Kidney (tissue), 14 donors: ENCODE measurements around the gene RP9. TPM values are rescaled to one million over a fixed set of nuclear protein-coding genes. Genes with fewer than 3 reads are reported as not detected.

Experiments used
- DNase-seq, 5 donors: peaks; one replicate each; pipeline ENCODE4 v3.0.0-alpha.2; 2013 to 2020
- FAIRE-seq: peaks from 2 replicates; lab custom pipeline; 2012; peaks lifted over from hg19 to GRCh38; lab: Jason Lieb, UNC
- H3K27ac ChIP-seq, 2 donors: one replicate each; pipeline ENCODE4 v1.7.0; 2013; ENCODE audit warnings: low read depth in 2 of 2, low read length in 2 of 2, inconsistent platforms in 1 of 2
- H3K27me3 ChIP-seq: one replicate; pipeline ENCODE4 v1.7.1; 2013; ENCODE audit warnings: low read length, inconsistent platforms; ENCODE audit not compliant: control insufficient read depth, insufficient read depth
- H3K36me3 ChIP-seq, 3 donors: one replicate each; pipeline versions ENCODE4 v1.7.0 to v1.7.1; 2013; ENCODE audit warnings: low read length in 3 of 3, control low read depth in 1 of 3, inconsistent platforms in 1 of 3; ENCODE audit not compliant: insufficient read depth in 3 of 3, control insufficient read depth in 2 of 3
- H3K4me1 ChIP-seq, 3 donors: one replicate each; pipeline versions ENCODE4 v1.7.0 to v1.7.1; 2013; ENCODE audit warnings: low read length in 3 of 3, inconsistent platforms in 1 of 3, low read depth in 1 of 3; ENCODE audit not compliant: control insufficient read depth in 2 of 3, insufficient read depth in 2 of 3
- H3K4me3 ChIP-seq, 3 donors: one replicate each; pipeline versions ENCODE4 v1.7.0 to v1.8.1; 2013; ENCODE audit warnings: low read length in 3 of 3, control low read depth in 1 of 3, inconsistent platforms in 1 of 3
- H3K9ac ChIP-seq, 3 donors: one replicate each; pipeline versions ENCODE4 v1.7.0 to v1.7.1; 2013; ENCODE audit warnings: low read length in 3 of 3, control low read depth in 1 of 3, inconsistent platforms in 1 of 3
- H3K9me3 ChIP-seq, 3 donors: one replicate each; pipeline versions ENCODE4 v1.7.0 to v1.7.1; 2013; ENCODE audit warnings: low read length in 3 of 3, control low read depth in 1 of 3, inconsistent platforms in 1 of 3; ENCODE audit not compliant: control insufficient read depth in 2 of 3, insufficient read depth in 1 of 3
- intact Hi-C: fragments of 100-400 bp; cut with DNase I; formaldehyde crosslinking; loops from one replicate; pipeline ENCODE4 v1.11.1; 2022
- polyA plus RNA-seq: library from polyadenylated mRNA; stranded (reverse); fragments of 350-450 nt; fragmentation: Illumina TruSeq; extraction: RNeasy Lipid Tissue Mini Kit (QIAGEN cat#74804); gene quantifications from one replicate; pipeline ENCODE4 v1.2.3, GENCODE V29; 2014; ENCODE audit warnings: low read depth, low replicate concordance; ENCODE audit not compliant: insufficient read depth
- total RNA-seq: library from RNA; stranded (reverse); fragmentation: NEBNext Ultra II Directional; extraction: Animal tissue kit (Norgen Biotek cat#: 25700); gene quantifications from one replicate; pipeline ENCODE4 v1.2.1, GENCODE V29; 2021
- TF ChIP-seq, protein P1 (sequence below): IDR thresholded peaks from 3 replicates; pipeline ENCODE4 v1.5.1; 2012; ENCODE audit warnings: mild to moderate bottlenecking, moderate library complexity, borderline replicate concordance; ENCODE audit not compliant: insufficient read depth; ENCODE audit errors: extremely low read depth
- donor health status: control.
- donor health status: control.
- donor health status: control.
- donor health status: control.
- donor health status: control.
- donor health status: DM: yes; HTN: yes; CAD: no.
- donor health status: Normal renal cell carcinoma (clear cell type).

The RP9 gene
- total and polyA plus RNA-seq, 2 donors from 2014 or later: 11.3 to 26.1 TPM

DNA sequence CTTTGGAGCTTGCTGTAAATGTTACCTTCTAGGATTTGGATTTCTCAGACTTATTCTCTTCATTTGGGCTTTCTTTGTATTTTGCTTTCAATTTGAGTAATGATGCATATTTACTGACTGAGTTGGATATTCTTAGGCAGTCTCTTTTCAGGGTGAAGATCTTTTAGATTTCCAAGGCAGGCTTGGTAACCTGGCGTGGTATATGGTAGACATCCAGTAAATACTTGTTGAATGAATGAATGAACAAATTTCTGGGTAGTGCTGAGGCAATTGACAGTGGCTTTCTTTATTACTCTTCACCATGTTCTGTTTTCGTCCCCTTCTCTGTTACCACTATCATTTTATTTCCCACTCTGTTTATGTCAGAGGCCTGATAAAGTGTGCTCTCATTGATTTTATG is 47.2 kb upstream of the RP9 start:
- no peak for DNase-seq
- H3K27me3 ChIP-seq: no peaks in the 10 kb centered on the region
- H3K9me3 ChIP-seq: no peaks in the 10 kb centered on the region
- H3K27ac ChIP-seq: no peak overlapping the region
- FAIRE-seq: no peak
- H3K4me1 ChIP-seq: no peaks in the 10 kb centered on the region
- H3K36me3 ChIP-seq: no peaks in the 10 kb centered on the region
- H3K4me3 ChIP-seq: no peak overlapping the region
- TF ChIP-seq, protein P1, sequence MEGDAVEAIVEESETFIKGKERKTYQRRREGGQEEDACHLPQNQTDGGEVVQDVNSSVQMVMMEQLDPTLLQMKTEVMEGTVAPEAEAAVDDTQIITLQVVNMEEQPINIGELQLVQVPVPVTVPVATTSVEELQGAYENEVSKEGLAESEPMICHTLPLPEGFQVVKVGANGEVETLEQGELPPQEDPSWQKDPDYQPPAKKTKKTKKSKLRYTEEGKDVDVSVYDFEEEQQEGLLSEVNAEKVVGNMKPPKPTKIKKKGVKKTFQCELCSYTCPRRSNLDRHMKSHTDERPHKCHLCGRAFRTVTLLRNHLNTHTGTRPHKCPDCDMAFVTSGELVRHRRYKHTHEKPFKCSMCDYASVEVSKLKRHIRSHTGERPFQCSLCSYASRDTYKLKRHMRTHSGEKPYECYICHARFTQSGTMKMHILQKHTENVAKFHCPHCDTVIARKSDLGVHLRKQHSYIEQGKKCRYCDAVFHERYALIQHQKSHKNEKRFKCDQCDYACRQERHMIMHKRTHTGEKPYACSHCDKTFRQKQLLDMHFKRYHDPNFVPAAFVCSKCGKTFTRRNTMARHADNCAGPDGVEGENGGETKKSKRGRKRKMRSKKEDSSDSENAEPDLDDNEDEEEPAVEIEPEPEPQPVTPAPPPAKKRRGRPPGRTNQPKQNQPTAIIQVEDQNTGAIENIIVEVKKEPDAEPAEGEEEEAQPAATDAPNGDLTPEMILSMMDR: no peak
- intact Hi-C loops: no loop called here
- H3K9ac ChIP-seq: no peak overlapping the region

DNA sequence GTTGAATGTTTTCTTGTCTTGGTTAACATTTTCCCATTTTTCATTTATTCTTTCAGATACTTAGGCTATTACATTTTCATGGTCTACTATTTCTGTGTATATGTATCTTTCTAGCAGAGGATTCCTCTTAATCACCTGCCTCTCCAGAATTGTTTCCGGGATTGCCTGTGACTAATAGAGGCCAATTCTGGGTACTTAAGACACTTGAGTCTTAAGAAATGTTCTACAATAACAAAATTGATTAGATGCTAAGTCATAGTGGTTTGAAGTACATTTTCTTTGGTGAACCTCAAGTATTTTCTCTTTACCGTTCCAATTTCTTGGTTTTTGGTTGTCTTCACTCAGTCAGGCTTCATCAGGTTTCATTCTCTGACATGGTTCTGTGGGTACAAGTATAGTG is 46.6 kb upstream of the RP9 start:
- FAIRE-seq (no peak), DNase-seq (no peak)
- Histone ChIP-seq H3K9ac (no peak overlapping the region), H3K4me3 (no peak overlapping the region), H3K4me1 (no peaks in the 10 kb centered on the region), H3K36me3 (no peaks in the 10 kb centered on the region), H3K9me3 (no peaks in the 10 kb centered on the region), H3K27ac (no peak overlapping the region), H3K27me3 (no peaks in the 10 kb centered on the region)
- intact Hi-C loops: no loop called here
- TF ChIP-seq, protein P1: no peak

DNA sequence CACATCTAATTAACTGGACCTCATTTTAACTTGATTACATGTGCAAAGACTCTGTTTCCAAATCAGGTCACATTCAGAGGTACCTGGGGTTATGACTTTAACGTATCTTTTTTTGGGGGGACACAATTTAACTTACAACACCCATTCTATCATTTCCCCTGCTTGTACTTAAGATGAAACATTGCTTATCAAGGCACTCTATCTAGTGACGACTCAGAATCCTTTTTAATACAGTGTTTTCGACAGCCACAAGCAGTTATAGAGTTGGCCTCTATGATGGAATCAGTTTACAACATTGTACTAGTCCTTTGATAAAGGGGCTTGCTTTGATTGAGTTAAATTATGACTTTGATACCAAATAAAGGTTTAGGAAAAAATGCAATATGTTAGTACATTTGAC is 42.9 kb upstream of the RP9 start:
- FAIRE-seq (no peak), DNase-seq (no peak)
- no peaks in the 10 kb centered on the region for H3K9me3 ChIP-seq
- H3K27me3 ChIP-seq: no peaks in the 10 kb centered on the region
- TF ChIP-seq, protein P1: no peak
- H3K27ac ChIP-seq: no peak overlapping the region
- no peaks in the 10 kb centered on the region for H3K4me1 ChIP-seq
- no peak overlapping the region for H3K4me3 ChIP-seq
- H3K36me3 ChIP-seq: no peaks in the 10 kb centered on the region
- no peak overlapping the region for H3K9ac ChIP-seq
- intact Hi-C loops: no loop called here

- intact Hi-C loops: no loop called here
- no peak overlapping the region for H3K4me3 ChIP-seq
Measured at GRCh38 chr7:33145156-33145555, 36.0 kb upstream of the RP9 start.

More at GRCh38 chr7:33145156-33145555, 36.0 kb upstream of the RP9 start:
- Histone ChIP-seq H3K9ac (no peak overlapping the region), H3K27me3 (no peaks in the 10 kb centered on the region), H3K36me3 (no peaks in the 10 kb centered on the region), H3K9me3 (peaks cover 0 to 4% (median 2%) of the 10 kb centered on the region in 3 donors), H3K27ac (no peak overlapping the region), H3K4me1 (peaks cover 0 to 3% (median 0%) of the 10 kb centered on the region in 3 donors)
- no peak for FAIRE-seq
- TF ChIP-seq, protein P1: no peak
- no peak for DNase-seq
